GM19238 (cell line): ENCODE results near the gene SMKR1.
"Not testable (repeated sequence)": the region's sequence is repeated elsewhere in the genome, so short reads cannot be mapped to it uniquely, and the experiment has no call there.

ENCODE experiments used
- DNase-seq: peaks from one replicate; pipeline ENCODE4 v3.0.0; 2011; ENCODE audit warnings: low spot score; ENCODE audit not compliant: insufficient read length

Gene SMKR1

GRCh38 chr7:129481376-129481775, 21.0 kb upstream of the SMKR1 start:
- not testable (repeated sequence) for DNase-seq

- no peak for DNase-seq
Measured at GRCh38 chr7:129482781-129483180, 19.6 kb upstream of the SMKR1 start.

GRCh38 chr7:129489491-129489890, 12.8 kb upstream of the SMKR1 start:
- DNase-seq: no peak

DNA sequence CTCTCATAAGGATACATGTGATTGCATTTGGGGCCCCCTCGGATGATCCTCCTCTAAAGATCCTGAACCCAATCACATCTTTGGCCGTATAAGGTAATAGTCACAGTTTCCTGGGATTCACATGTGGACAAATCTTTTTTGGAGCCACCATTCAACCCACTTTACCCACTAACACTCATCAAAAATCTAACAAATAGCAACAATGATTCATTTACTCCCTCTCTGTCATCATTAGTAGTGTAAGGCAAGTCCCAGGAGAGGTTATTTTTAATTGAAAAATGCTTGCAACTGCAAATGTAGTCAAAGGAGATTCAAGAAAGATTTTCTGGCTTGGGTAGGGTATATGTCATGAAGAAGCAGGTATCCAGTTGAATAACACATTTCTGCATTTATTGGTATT, 9.9 kb upstream of the SMKR1 start:
- DNase-seq: no peak

DNA sequence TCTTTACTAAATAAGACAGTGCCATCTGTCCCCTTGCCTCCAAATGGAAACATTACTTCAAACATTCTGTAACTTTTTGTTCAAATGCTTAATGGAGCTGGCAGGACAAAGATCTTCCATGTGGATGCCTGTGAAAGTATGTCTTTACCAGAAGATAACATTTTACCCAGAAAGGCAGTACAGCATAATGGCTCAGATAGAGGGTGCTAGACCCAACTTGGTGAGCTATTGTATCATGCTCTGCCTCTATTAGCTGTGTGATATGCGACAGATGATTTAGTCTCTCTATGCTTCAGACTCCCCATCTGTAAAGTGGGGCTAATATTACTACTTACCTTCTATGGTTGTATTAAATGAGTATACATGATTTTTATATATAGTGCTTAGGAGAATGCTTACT, 8.8 kb upstream of the SMKR1 start:
- DNase-seq: no peak

GRCh38 chr7:129494041-129494440, 8.3 kb upstream of the SMKR1 start:
- no peak for DNase-seq

DNA sequence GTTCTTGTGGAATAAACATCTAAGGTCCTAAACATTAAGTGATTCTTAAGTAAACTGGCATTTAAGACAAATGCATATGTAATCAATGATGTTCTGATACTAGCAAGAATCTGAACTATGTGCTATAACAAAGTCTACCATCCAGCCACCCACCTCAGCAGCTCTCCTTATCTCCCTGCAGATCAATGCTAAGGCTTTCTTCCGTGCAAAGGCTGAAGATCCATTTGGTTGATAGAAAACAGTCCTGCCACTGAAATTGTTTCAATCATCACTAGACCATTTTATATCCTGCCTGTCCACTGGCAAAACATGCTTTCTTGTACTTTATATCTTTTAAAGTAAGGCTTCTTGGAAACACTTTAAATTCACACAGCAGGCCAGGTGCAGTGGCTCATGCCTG, 6.3 kb upstream of the SMKR1 start:
- DNase-seq: no peak

GRCh38 chr7:129496653-129497052, 5.7 kb upstream of the SMKR1 start:
- DNase-seq: no peak

- no peak for DNase-seq
Measured at GRCh38 chr7:129497156-129497555, 5.2 kb upstream of the SMKR1 start.

GRCh38 chr7:129498021-129498420, 4.3 kb upstream of the SMKR1 start:
- DNase-seq: no peak

GRCh38 chr7:129499999-129500398, 2.3 kb upstream of the SMKR1 start:
- DNase-seq: no peak

DNA sequence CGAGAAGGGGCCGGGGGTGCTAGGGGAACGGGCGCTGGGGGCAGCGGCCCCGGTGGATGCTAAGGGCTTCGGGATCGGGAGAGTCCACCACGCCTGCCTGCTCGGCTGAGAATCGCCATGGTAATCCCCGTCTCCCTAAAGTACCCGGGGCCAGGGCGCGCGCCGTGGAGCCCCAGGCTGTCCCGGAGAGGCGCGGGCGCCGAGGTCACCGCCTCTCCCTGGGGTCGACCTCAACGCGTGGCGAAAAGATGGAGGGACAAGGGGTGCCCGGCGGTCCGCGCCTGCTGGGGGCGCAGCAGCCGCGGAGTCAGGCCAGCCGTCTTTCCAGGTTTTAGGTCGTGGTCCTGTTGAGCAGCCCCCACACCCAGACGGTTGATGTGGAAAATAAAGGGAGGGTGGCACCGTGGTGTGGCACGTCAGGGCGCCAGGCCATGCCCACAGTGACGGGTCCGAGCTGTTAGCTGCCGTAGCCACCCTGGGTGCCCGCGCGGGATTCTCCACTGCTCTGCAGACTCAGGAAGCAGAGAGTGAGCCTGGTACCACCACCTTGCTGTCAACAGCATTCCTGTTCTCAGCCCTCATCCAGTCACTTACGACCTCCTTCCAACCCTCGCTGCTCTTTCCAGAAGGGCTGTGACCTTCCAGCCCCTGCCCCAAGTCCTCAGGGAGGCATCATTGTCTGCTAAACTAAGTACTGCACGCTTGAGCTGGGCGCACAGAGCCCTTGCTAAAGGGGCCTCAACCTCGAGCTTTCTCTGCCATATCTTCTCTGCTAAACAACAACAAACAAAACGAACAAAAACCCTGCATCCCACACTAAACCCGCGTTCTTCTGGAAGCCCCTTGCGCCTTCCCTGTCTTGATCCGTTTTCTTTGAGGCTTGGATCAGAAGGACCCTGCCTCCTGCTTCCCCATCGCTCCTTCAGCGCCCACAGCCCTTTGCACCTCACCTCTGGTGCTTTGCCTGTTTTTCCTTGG, 666 bp downstream of the SMKR1 start:
- no peak for DNase-seq

DNA sequence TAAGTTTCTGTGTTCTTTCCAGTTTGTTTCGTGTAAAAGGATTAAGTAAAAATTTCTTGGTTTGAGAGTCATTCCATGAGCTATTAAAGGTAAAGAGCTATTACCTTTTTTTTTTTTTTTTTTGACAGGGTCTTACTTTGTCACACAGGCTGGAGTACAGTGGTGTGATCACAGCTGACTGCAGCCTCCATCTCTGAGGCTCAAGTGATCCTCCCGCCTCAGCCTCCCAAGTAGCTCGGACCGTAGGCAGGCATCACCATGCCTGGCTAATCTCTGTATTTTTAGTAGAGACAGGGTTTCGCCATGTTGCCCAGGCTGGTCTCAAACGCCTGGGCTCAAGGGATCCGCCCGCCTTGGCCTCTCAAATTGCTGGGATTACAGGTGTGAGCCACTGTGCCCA, 1.4 kb downstream of the SMKR1 start:
- no peak for DNase-seq

DNA sequence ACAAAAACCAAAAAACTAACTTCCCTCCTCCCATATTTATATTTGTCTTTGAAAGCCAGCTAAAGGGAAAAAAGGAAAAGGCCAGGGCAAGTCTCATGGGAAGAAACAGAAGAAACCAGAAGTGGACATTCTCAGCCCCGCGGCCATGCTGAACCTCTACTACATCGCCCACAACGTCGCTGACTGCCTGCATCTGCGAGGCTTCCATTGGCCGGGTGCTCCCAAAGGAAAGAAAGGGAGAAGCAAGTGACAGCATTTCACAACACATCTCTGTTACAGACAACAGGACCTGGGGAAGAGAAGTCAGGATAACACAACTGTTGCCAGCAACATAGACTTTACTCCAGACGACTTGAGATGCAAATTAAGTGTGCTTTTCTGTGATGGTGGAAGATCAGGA, 9.9 kb downstream of the SMKR1 start:
- DNase-seq: no peak

DNA sequence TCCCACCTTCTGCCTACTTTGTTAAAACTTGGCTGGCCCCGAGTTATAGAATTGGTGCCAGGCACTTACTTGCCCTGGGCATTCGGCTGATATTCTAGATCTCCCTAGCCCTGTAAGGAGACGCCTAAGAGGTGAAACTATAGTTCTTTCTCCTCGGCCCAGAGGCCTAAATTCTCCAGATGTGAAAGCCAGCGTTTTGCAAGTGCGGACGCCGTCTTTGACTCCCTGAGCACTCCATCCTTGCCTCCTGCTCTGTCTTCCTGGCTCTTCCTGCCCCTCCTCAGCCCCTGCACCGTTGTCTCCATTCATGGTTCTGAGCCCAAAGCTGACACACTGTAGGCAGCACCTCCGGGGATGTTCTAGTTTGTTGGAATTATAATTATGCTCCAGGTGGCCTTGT, 11.2 kb downstream of the SMKR1 start:
- DNase-seq: no peak

DNA sequence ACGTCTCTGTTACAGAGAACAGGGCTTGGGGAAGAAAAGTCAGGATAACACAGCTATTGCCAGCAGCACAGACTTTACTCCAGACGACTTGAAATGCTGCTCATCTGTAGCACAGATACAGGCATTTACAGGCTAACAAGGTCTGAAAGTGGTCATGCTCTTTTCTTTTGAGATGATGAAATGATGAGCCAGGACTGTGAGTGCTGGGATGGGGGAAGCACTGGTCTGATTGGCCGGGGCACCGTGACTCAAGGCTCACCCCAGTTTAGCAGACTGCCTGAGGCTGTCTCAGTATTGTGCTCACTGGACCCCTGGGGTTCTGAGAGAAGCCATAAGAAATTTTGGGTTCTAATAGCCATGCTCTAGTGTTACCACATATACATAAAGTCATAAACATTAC, 12.4 kb downstream of the SMKR1 start:
- no peak for DNase-seq

DNA sequence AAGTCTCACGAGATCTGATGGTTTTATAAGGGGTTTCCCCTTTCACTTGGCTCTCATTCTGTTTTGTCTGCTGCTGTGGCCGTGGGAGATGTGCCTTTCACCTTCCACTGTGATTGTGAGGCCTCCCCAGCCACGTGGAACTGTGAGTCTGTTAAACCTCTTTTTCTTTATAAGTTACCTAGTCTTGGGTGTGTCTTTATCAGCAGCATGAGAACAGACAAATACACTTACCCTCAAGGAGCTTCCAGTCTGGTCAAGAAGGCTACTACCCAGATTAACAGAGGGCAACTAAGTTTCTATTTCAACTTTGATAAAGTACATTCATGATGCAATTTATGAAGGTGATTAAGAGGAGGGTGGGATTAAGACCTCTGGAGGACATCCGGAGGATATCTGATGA, 13.1 kb downstream of the SMKR1 start:
- no peak for DNase-seq

DNA sequence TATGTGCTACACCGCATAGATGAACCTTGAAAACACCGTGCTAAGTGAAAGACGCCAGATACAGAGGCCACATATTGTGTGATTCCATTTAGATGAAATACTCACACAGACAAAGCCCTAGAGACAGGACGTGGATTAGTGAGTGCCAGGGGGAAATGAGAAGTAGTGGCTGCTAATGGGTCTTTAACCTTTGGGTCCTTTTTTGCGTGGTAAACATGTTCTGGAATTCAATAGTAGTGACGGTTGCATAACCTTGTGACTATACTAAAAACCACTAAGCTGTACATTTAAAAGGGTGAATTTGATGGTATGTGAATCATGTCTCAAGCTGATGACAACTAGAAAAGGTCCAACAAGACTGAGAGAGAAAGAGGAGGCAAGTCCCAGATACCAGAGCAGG, 15.6 kb downstream of the SMKR1 start:
- DNase-seq: no peak

DNA sequence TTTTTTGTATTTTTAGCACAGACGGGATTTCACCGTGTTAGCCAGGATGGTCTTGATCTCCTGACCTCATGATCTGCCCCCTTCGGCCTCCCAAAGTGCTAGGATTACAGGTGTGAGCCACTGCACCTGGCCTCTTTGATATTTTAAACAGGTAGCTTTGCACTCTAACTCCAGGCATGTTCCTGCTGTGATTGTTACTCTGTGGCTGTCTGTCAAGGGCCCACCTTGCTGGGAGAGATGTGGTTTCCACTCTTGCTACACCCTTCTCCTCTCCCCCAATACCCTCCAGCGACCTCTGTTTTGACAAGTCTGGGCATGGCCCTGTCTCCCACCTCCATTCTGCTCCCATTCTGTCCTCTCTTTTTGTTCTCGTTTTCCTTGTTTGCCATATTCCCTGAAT, 17.1 kb downstream of the SMKR1 start:
- no peak for DNase-seq

DNA sequence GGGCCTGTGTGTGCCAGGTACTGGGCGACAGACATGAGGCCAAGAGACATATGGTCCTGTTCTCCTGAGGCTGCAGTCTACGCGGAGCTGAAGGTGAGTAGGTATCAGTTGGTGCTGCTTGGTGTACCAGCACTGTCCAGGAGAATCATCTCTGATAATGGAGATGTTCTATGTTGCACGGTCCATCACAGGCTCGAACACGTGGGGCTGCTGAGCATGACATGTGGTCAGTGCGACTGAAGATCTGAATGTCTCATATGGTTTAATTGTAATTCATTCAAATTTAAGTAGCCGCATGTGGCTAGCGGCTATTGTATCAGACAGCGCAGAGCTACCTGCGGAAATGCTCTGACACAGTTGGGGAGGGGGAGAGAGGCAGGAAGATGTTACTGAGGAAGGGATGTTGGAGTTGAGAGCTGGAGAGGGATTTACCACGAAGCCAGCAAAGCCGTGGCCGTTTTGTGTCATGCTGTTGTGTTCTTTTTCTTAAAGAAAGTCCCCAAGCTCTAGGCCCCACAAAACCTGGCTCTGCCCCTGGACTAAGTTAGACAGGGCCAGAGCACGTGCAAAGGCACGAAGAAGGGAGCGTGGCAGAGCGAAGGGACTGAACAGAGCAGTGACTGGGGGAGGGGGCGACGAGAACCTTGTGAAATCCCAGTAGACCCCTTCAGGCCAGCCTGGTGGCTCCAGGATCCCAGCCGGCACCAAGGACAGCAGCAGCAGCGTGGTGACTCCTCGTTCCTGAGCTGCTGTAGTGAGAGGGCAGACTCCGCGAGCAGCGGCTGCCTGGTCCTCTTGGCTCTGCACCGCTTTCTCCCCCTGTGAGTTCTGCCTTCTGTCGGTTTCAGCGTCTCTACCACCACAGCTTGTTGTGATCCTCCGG, 20.0 kb downstream of the SMKR1 start:
- DNase-seq: no peak

DNA sequence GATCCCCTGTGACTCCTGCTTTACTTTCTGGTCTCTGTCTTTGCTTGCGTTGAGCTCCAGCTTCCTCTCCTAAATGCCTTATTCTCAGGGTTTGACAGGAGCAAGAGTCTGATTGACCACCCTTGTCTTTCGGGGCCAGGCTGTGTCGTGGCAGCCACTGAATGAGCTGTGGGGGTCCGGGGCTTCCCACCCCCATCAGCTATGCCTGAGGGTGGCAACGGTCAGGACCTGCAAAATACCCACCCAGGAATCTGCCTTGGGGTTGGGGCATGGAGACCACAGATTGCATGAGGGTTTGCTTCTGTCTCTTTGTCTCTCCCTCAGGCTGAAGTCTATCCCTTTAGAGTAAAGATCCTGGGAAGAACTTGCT, 20.6 kb downstream of the SMKR1 start:
- DNase-seq: no peak

GRCh38 chr7:129523924-129524323, 21.6 kb downstream of the SMKR1 start:
- no peak for DNase-seq
